ENCODE measurements around the gene SERPINB3.
"Not testable (repeated sequence)": the region's sequence is repeated elsewhere in the genome, so short reads cannot be mapped to it uniquely, and the experiment has no call there.

SERPINB3 gene

DNA sequence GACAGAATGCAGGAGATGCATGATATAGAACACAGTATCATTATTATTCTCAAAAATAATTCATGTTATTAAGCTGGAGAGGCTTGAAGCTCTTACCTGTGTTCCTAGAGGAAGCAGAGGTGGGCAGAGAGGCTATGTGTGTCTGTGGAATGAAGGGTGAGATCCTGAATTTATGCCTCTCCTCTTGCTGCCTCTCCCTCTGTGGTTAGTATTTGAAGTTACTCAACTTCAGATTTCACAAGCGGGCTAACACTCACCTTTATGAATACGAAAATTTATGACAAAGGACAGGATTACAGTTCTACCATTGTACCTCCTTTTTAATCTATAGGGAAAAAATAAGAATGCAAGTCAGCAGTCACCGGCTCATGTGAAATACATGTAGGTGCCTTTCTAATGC, at the start of gene SERPINB3:
TSS of gene SERPINB3 (minus strand) at position 144 of the 400 bp plus-strand sequence. CDS start 677 bp downstream, outside the sequence.
- not testable (repeated sequence) for DNase-seq

DNA sequence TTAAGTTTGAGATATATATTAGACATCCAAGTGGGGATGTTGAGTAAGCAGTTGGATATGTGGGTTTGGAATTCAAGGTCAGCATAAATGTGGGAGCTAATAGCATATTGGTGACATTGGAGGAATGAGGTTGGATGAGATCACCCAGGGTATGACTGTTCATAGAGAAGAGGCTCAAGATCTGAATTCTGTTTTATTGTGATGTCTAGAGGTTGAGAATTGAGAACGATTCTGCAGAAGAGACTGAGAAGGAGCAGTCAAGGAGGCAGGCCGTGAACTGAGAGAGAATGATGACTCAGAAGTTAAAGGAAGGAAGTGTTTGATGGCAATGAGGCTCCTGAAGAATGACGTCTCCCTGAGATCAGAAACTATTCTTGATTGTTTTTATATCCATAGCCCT, 47.0 kb upstream of the SERPINB3 start:
- no peak for DNase-seq

GRCh38 chr18:63707816-63708215, 46.1 kb upstream of the SERPINB3 start:
- no peak for DNase-seq

GRCh38 chr18:63705401-63705800, 43.7 kb upstream of the SERPINB3 start:
- DNase-seq, result no peak

GRCh38 chr18:63702660-63703059, 41.0 kb upstream of the SERPINB3 start, which contains the start of gene SERPINB11:
TSS of gene SERPINB11 (plus strand) at chr18:63702960. CDS start at chr18:63710194, 7,234 bp downstream.
- no peak for DNase-seq

DNA sequence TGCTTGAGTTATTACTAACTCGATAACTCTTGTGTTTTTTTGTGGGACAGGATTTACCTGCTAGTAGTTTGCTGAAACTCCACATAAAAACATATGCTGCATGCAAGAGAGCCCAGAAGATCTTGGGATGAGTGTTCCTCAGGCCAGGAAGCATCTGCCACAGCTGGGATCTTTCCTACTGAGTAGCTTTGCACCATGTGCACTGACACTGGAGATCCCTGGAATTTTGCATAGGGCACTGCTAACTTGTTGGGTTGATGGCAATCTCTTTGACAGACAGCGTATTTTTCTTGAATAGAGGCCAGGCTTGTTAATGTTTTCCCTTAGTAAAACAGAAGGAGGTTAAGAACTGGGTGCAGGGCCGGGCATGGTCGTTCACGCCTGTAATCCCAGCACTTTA, 40.3 kb upstream of the SERPINB3 start:
- no peak for DNase-seq

GRCh38 chr18:63700501-63700900, 38.8 kb upstream of the SERPINB3 start:
- DNase-seq, result no peak

- no peak for DNase-seq
These were observed 35.5 kb upstream of the SERPINB3 start for GRCh38 chr18:63697097-63697660.

- DNase-seq, result no peak
These were observed 27.4 kb upstream of the SERPINB3 start for GRCh38 chr18:63689064-63689463.

DNA sequence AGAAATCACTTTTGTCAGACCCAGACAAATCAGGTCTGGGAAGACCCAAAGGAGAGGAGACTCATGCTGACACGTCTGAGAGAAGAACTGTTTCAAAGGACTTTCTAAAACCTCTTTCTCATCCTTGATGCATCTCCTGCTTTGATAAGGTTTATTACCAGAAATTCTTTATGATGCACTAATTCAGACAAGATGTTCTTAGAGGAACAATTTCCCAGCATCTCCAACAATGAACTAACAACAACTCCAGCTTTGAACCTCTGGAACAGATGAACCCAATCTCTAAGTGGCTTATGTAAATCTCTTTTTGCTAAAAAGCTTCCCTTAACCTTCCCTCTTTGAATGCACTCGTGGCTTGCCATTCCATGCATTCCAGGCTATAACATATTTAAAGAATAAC, 25.2 kb upstream of the SERPINB3 start:
- DNase-seq, result no peak

GRCh38 chr18:63684718-63685117, 23.0 kb upstream of the SERPINB3 start:
- DNase-seq, result no peak

GRCh38 chr18:63683890-63684289, 22.2 kb upstream of the SERPINB3 start:
- no peak for DNase-seq

DNA sequence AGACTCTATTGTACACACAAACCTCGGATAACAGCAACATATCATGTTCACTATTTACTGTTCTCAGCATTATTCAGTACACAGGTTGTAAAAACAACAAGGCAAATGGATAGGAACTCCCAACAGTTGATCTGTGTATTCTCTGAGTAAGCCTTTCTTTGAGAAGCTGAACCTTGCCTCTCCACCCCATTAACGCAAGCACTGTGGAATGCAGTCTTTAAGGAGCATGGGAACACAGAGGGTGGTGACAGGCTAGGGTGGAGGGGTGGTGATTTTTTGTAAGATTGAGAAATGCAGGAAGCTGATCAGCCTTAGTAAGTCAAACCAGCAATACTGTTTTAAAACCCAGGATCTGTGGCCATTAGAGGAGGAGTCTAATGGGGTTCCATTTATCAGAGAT, 21.5 kb upstream of the SERPINB3 start:
- DNase-seq, result no peak

GRCh38 chr18:63681449-63682340, 20.0 kb upstream of the SERPINB3 start:
- DNase-seq, result no peak

DNA sequence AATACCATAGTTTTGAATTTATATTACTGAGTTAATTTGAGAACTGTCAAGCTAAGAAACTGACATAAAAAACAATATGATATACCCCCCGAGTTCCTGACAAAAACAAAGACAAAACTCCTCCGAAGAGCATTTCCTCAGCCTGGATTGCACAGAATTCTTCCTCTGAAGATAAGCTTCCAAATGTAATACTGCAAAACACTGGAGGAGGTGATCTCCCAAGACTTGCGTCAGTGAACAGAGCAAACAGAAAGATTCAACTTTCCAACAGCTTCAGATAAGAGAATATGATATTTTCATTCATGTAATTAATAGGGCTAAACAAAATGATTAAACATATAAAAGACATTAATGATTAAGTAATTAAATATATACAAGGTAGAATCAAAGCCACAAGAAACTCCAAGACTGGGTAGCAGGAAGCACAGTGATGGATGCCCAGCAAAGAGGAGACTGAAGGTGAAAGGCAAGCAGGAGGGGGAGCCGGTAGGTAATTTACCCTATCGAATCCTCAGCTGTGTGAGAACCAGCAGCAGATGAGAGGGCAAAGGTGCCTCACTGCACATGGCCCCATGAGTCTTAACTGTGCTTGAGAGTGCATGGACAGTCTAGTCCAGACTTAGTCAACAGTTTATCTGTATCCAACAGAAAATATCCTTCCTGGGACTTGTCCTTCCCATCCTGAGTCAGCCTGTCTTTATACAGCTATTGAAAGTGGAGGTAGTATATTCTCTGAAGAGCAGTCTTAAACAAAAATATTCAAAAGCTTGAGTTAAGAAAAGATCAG, 18.3 kb upstream of the SERPINB3 start:
- no peak for DNase-seq

GRCh38 chr18:63677500-63678225, 16.0 kb upstream of the SERPINB3 start:
- no peak for DNase-seq

GRCh38 chr18:63676526-63677323, 15.0 kb upstream of the SERPINB3 start:
- DNase-seq, result no peak

DNA sequence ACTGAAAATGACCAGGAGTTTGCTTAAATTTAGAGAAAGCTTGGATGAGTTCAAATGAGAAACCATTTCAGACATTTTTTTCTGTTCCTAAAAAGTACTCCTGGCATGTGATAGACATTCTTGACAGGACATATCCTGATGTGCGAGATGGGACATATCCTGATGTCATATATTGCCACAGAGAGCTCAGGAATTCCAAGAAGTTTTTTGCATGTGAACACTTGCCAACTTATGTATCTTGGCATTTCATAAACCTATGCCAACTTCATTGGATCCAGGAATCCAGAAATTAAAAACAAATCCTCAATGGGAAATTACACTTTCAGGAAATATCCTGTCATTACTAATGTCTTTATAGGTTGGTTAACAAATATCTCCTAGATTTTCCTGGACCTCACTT, 2.9 kb upstream of the SERPINB3 start:
- no peak for DNase-seq

DNA sequence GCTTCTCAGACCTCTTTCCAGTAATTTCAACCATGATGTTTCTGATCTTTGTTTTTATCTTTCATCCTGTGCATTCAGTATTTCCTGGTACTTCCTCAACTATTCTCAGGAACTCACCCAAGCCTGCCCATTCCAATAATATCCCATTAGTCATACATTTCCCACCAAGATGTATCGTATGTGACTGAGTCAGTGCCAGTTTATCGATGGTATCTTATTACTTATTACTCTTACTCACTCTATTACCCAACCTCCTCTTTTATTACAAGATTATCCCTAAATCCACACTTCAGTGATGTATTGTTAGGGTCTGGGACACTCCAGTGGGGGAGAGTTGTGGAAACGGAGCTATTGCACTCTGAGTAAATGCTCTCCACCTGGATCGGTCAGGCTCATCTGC, 2.8 kb downstream of the SERPINB3 start:
- DNase-seq, result not testable (repeated sequence)

DNA sequence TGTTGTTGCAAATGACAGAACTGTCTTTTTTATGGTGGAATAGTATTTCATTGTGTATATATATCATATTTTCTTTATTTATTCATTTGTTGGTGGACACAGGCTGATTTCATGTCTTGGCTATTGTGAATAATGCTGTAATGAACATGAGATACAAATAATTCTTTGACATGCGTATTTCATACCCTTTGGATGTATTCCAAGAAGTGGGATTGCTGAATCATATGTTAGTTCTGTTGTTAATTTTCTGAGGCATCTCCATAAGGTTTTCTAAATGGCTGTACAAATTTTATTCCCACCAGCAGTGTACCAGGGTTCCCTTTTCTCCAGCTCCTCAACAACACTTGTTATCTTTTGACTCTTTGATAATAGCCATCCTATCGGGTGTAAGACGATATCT, 11.4 kb downstream of the SERPINB3 start:
- not testable (repeated sequence) for DNase-seq

- DNase-seq, result no peak
These were observed 13.5 kb downstream of the SERPINB3 start for GRCh38 chr18:63648241-63648640.

- no peak for DNase-seq
These were observed 14.8 kb downstream of the SERPINB3 start for GRCh38 chr18:63646936-63647335.
